SU-DHL-6 (cell line): ENCODE results near the gene KRTAP4-1.
"Not testable (repeated sequence)": the region's sequence is repeated elsewhere in the genome, so short reads cannot be mapped to it uniquely, and the experiment has no call there.

Source experiments
- H2AFZ ChIP-seq: fragments of 200-600 bp; sonication (generic); 2 replicates; pipeline ENCODE4 v1.6.1; 2014; ENCODE audit warnings: low read depth, mild to moderate bottlenecking, moderate library complexity, mixed read lengths, antibody characterized with exemption, low read length; ENCODE audit not compliant: severe bottlenecking
- H3F3A ChIP-seq: fragments of 200-600 bp; shearing (Covaris generic); 2 replicates; pipeline ENCODE4 v1.6.0; 2016; ENCODE audit warnings: antibody characterized with exemption, mild to moderate bottlenecking; ENCODE audit not compliant: insufficient read depth
- H3K27ac ChIP-seq: fragments of 200-600 bp; sonication (generic); 2 replicates; pipeline ENCODE4 v1.5.1; 2016; ENCODE audit warnings: low read depth, mild to moderate bottlenecking, low read length, moderate library complexity, mixed read lengths
- H3K27me3 ChIP-seq: fragments of 200-600 bp; sonication (generic), shearing (Covaris generic); 2 replicates; pipeline ENCODE4 v1.6.0; 2014; ENCODE audit warnings: mild to moderate bottlenecking, low read length
- H3K36me3 ChIP-seq: fragments of 200-600 bp; sonication (generic); 2 replicates; pipeline ENCODE4 v1.6.1; 2014; ENCODE audit warnings: mild to moderate bottlenecking, low read length, mixed read lengths
- H3K4me2 ChIP-seq: fragments of 300-600, 200-600 bp; shearing (Covaris generic), sonication (generic); 2 replicates; pipeline ENCODE4 v1.6.0; 2014; ENCODE audit warnings: low read length, low read depth, mild to moderate bottlenecking; ENCODE audit not compliant: poor library complexity, severe bottlenecking
- H3K4me3 ChIP-seq: fragments of 200-600 bp; sonication (generic); 2 replicates; pipeline ENCODE4 v1.5.1; 2014; ENCODE audit warnings: antibody characterized with exemption, low read length, mild to moderate bottlenecking, mixed read lengths; ENCODE audit not compliant: insufficient read depth, poor library complexity, severe bottlenecking
- H3K79me2 ChIP-seq: fragments of 200-600 bp; sonication (generic); 2 replicates; pipeline ENCODE4 v1.6.1; 2014; ENCODE audit warnings: mild to moderate bottlenecking, low read length, moderate library complexity; ENCODE audit not compliant: insufficient read depth
- H3K9ac ChIP-seq: fragments of 200-600 bp; sonication (generic); 2 replicates; pipeline ENCODE4 v1.7.0; 2014; ENCODE audit warnings: mild to moderate bottlenecking, low read length
- H3K9me2 ChIP-seq: fragments of 200-600 bp; sonication (generic); replicated peaks from 2 replicates; pipeline ENCODE4 v1.6.1; 2014; ENCODE audit warnings: low read length; ENCODE audit not compliant: insufficient read depth
- H3K9me3 ChIP-seq: fragments of 200-600 bp; sonication (generic); 2 replicates; pipeline ENCODE4 v1.6.1; 2014; ENCODE audit warnings: low read length, mixed read lengths; ENCODE audit not compliant: insufficient read depth
- H4K20me1 ChIP-seq: fragments of 200-600 bp; sonication (generic); 2 replicates; pipeline ENCODE4 v1.6.1; 2014; ENCODE audit warnings: low read depth, mild to moderate bottlenecking, antibody characterized with exemption, low read length, moderate library complexity, mixed read lengths
- EZH2phosphoT487 ChIP-seq: fragments of 200-600 bp; sonication (generic), shearing (Covaris generic); conservative IDR thresholded peaks from 2 replicates; pipeline ENCODE4 v1.6.1; 2018; ENCODE audit warnings: mild to moderate bottlenecking, antibody characterized with exemption, low read length, moderate library complexity, mixed read lengths
- TF ChIP-seq, protein P1 (sequence below): fragments of 200-600 bp; sonication (generic); IDR thresholded peaks from one replicate; pipeline ENCODE4 v1.5.1; 2017; ENCODE audit warnings: antibody characterized with exemption, mild to moderate bottlenecking, low read length, moderate library complexity; ENCODE audit not compliant: insufficient read depth, poor library complexity, severe bottlenecking

The KRTAP4-1 gene

DNA sequence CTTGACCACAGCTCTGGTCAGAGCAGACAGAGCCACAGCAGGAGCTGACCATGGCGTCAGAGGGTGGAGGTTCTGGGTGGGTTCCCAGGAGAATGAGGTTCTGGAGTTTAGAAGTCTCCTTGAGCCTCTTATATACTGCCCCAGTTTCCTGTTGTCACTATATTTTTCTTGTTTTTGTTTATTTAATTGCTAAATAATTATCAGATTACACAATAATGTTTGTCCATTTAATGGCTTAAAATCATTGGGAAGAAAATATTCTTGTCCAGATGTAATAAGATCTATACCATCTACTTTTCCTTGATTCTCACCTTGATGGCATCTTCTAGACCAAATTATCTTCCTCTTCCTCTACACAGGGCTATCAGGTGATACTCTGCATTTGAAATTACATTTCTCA, 16.6 kb downstream of the KRTAP4-1 start, which contains the start of gene KRTAP4-3:
Gene KRTAP4-3 (minus strand): TSS at position 101 of the 400 bp plus-strand sequence. CDS start 49 bp downstream, at position 52.
- TF ChIP-seq EZH2phosphoT487: no peak
- TF ChIP-seq, protein P1, sequence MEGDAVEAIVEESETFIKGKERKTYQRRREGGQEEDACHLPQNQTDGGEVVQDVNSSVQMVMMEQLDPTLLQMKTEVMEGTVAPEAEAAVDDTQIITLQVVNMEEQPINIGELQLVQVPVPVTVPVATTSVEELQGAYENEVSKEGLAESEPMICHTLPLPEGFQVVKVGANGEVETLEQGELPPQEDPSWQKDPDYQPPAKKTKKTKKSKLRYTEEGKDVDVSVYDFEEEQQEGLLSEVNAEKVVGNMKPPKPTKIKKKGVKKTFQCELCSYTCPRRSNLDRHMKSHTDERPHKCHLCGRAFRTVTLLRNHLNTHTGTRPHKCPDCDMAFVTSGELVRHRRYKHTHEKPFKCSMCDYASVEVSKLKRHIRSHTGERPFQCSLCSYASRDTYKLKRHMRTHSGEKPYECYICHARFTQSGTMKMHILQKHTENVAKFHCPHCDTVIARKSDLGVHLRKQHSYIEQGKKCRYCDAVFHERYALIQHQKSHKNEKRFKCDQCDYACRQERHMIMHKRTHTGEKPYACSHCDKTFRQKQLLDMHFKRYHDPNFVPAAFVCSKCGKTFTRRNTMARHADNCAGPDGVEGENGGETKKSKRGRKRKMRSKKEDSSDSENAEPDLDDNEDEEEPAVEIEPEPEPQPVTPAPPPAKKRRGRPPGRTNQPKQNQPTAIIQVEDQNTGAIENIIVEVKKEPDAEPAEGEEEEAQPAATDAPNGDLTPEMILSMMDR: no peak
- H3K27ac ChIP-seq: no peak within 1 kb of the TSS
- no peaks in the 10 kb centered on the region for H3K9me3 ChIP-seq
- no peak within 1 kb of the TSS for H3K4me3 ChIP-seq
- no peaks in the 10 kb centered on the region for H3K36me3 ChIP-seq
- H3F3A ChIP-seq: no peaks in the 10 kb centered on the region
- no peaks in the 10 kb centered on the region for H3K9me2 ChIP-seq
- no peaks in the 10 kb centered on the region for H3K27me3 ChIP-seq
- H3K4me2 ChIP-seq: no peak within 1 kb of the TSS
- no peaks in the 10 kb centered on the region for H3K79me2 ChIP-seq
- no peaks in the 10 kb centered on the region for H4K20me1 ChIP-seq
- no peak within 1 kb of the TSS for H3K9ac ChIP-seq
- H2AFZ ChIP-seq: no peak within 1 kb of the TSS

DNA sequence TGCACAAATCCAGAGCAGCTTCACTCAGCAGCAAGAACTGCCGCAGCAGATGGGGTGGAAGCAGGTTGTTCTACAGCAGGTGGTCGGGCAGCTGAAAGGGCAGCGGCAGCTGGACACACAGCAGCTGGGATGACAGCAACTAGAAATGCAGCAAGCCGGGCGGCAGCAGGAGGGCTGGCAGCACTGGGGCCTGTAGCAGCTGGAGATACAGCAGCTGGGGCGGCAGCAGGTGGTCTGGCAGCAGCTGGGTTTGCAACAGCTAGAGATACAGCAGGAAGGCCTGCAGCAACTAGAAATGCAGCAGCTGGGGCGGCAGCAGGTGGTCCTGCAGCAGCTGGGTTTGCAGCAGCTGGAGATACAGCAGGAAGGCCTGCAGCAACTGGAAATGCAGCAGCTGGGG, 17.1 kb downstream of the KRTAP4-1 start:
- no peaks in the 10 kb centered on the region for H3K9me2 ChIP-seq
- H2AFZ ChIP-seq: no peak overlapping the region
- H3K27me3 ChIP-seq: no peaks in the 10 kb centered on the region
- no peaks in the 10 kb centered on the region for H3F3A ChIP-seq
- no peak for TF ChIP-seq EZH2phosphoT487
- no peak overlapping the region for H3K27ac ChIP-seq
- no peak overlapping the region for H3K9ac ChIP-seq
- H3K4me3 ChIP-seq: no peak overlapping the region
- no peaks in the 10 kb centered on the region for H3K79me2 ChIP-seq
- no peaks in the 10 kb centered on the region for H3K9me3 ChIP-seq
- H3K36me3 ChIP-seq: no peaks in the 10 kb centered on the region
- no peaks in the 10 kb centered on the region for H4K20me1 ChIP-seq
- H3K4me2 ChIP-seq: no peak overlapping the region

DNA sequence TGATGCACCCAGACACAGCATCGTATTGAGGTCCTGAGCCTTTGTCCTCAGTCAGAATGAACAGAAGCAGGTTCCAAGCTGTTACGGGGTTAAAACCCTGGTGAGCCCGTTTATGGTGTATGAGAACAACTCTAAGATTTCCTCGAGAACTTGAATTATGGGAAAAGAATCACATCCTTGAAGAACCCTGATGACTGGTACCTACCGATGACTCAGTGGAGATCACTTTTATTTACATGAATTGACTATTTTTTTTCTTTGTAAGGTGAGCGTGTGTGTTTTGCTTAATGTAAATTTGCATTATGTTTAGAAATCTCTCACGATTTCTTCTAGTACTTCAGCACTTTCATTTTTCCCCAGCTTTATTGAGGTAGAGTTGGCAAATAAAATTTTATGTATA, 20.9 kb downstream of the KRTAP4-1 start:
- Histone ChIP-seq H3K27me3 (0 out of 2 replicates have a peak, but pooled peaks cover 2% of the 10 kb centered on the region), H3K9ac (no peak overlapping the region), H4K20me1 (no peaks in the 10 kb centered on the region), H3K9me2 (no peaks in the 10 kb centered on the region), H3K9me3 (no peaks in the 10 kb centered on the region), H3K4me3 (no peak overlapping the region), H3K36me3 (no peaks in the 10 kb centered on the region), H3K4me2 (no peak overlapping the region), H3K79me2 (no peaks in the 10 kb centered on the region), H3K27ac (no peak overlapping the region), H2AFZ (no peak overlapping the region), H3F3A (no peaks in the 10 kb centered on the region)
- TF ChIP-seq, protein P1: no peak
- TF ChIP-seq EZH2phosphoT487: no peak

DNA sequence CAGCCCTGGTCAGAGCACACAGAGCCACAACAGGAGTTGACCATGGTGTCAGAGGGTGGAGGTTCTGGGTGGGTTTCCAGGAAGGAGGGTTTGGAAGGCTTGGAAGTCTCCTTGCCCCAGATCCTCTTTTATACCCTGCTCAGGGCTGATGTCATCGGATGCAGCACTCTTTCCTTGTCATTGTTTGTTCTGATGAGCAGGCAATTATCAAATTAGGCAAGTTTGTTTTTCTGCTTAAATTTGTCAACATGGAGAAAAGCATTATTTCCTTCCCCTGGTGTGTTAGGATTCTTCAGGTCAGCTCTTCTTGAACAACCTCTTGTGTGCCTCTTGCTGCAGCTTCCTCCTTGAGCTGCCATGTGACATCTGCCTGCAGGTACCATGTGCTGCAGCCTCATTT, 24.1 kb downstream of the KRTAP4-1 start, which contains the start of gene KRTAP4-4:
Gene KRTAP4-4 (minus strand): TSS at position 101 of the 400 bp plus-strand sequence. CDS start 57 bp downstream, at position 44.
- Histone ChIP-seq H2AFZ (no peak within 1 kb of the TSS), H3K9me2 (no peaks in the 10 kb centered on the region), H3K4me3 (no peak within 1 kb of the TSS), H3K79me2 (no peaks in the 10 kb centered on the region), H3K27ac (no peak within 1 kb of the TSS), H3K9ac (no peak within 1 kb of the TSS), H3F3A (no peaks in the 10 kb centered on the region), H3K9me3 (no peaks in the 10 kb centered on the region), H3K27me3 (0 out of 2 replicates have a peak, but pooled peaks cover 2% of the 10 kb centered on the region), H3K36me3 (no peaks in the 10 kb centered on the region), H4K20me1 (no peaks in the 10 kb centered on the region), H3K4me2 (no peak within 1 kb of the TSS)
- TF ChIP-seq, protein P1: no peak
- TF ChIP-seq EZH2phosphoT487: no peak

DNA sequence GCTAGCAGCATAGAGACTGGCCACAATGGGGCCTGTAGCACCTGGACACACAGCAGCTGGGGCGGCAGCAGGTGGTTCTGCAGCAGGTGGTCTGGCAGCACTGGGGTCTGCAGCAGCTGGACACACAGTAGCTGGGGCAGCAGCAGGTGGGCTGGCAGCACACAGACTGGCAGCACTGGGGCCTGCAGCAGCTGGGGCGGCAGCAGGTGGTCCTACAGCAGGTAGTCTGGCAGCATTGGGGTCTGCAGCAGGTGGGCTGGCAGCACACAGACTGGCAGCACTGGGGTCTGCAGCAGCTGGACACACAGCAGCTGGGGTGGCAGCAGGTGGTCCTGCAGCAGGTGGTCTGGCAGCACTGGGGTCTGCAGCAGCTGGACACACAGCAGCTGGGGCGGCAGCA, 24.5 kb downstream of the KRTAP4-1 start:
- not testable (repeated sequence) for H3K9me2 ChIP-seq, H3K9me3 ChIP-seq, H3K9ac ChIP-seq, H3K79me2 ChIP-seq, H3K27ac ChIP-seq, H3F3A ChIP-seq, H3K36me3 ChIP-seq, H3K4me3 ChIP-seq, H4K20me1 ChIP-seq, H3K27me3 ChIP-seq, H3K4me2 ChIP-seq, H2AFZ ChIP-seq
